Prostate gland (tissue), 2 donors: ENCODE data around the gene SRRD.
"Not testable (repeated sequence)": the region's sequence is repeated elsewhere in the genome, so short reads cannot be mapped to it uniquely, and the experiment has no call there.

Source experiments
- POLR2A ChIP-seq: fragments of 450-650 bp; IDR thresholded peaks from one replicate; pipeline ENCODE4 v1.6.1; 2016; ENCODE audit warnings: antibody characterized with exemption, mild to moderate bottlenecking
- POLR2AphosphoS5 ChIP-seq: sonication (generic); formaldehyde crosslinking; IDR thresholded peaks from one replicate; pipeline ENCODE4 v1.6.1; 2017; ENCODE audit warnings: antibody characterized with exemption
- TF ChIP-seq, protein P1 (sequence below), 4 experiments: fragments of 200-600 bp in 2 of 4; fragments of 450-650 bp in 2 of 4; sonication (generic) in 2 of 4; IDR thresholded peaks; 1 replicate in 3 of 4; 2 replicates in 1 of 4; pipeline ENCODE4 v1.5.1; 2016 to 2019; ENCODE audit warnings: antibody characterized with exemption in 4 of 4, mild to moderate bottlenecking in 2 of 4, moderate library complexity in 2 of 4

DNA sequence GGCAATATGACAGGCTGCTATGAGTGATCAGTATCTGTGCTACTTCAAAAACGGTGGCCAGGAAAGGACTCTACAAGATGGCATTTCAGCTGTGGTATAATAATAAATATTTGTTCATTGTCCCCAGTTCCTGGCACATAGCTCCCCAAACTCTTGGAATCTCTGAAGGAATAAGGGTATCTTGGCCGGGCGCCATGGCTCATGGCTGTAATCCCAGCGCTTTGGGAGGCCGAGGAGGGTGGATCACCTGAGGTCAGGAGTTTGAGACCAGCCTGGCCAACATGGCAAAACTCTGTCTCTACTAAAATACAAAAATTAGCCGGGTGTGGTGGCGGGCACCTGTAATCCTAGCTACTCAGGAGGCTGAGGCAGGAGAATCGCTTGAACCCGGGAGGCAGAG lies 44.8 kb downstream of the SRRD start:
- TF ChIP-seq, protein P1, sequence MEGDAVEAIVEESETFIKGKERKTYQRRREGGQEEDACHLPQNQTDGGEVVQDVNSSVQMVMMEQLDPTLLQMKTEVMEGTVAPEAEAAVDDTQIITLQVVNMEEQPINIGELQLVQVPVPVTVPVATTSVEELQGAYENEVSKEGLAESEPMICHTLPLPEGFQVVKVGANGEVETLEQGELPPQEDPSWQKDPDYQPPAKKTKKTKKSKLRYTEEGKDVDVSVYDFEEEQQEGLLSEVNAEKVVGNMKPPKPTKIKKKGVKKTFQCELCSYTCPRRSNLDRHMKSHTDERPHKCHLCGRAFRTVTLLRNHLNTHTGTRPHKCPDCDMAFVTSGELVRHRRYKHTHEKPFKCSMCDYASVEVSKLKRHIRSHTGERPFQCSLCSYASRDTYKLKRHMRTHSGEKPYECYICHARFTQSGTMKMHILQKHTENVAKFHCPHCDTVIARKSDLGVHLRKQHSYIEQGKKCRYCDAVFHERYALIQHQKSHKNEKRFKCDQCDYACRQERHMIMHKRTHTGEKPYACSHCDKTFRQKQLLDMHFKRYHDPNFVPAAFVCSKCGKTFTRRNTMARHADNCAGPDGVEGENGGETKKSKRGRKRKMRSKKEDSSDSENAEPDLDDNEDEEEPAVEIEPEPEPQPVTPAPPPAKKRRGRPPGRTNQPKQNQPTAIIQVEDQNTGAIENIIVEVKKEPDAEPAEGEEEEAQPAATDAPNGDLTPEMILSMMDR (IDR thresholded peaks at IDR 0.05): not testable (repeated sequence)
- TF ChIP-seq POLR2AphosphoS5, POLR2A: not testable (repeated sequence)
